ENCODE measurements around the gene APOO. TPM values are rescaled to one million over a fixed set of nuclear protein-coding genes. Genes with fewer than 3 reads are reported as not detected.

APOO gene
- total RNA-seq, 1 donor from 2014 or later: 34.6 TPM

DNA sequence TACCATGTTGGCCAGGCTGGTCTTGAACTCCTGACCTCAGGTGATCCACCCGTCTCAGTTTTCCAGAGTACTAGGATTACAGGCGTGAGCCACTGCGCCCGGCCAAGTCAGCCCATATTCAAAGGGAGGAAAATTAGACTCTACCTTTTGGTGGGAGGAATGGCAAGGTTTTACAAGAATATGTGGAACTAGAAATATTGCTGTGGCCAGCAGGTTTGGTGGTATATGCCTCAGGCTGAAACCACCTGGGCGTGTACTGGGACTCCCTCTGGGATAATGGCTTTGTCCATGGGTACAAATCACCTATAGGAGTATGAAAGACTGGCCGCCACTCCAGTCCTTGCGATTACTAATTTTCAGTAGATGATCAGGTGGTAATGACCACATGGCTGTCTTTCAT, 92.4 kb downstream of the APOO start:
- Histone ChIP-seq H3K9ac (ENCODE audit: low read length) (no peak overlapping the region), H2AFZ (ENCODE audit: low read depth, low read length) (no peak overlapping the region), H3K36me3 (ENCODE audit: insufficient read depth, low read length) (no peaks in the 10 kb centered on the region), H3K27me3 (ENCODE audit: insufficient read depth, low read length) (no peaks in the 10 kb centered on the region), H3K79me2 (ENCODE audit: insufficient read depth, low read length) (no peaks in the 10 kb centered on the region), H4K20me1 (ENCODE audit: insufficient read depth, low read length) (no peaks in the 10 kb centered on the region), H3K27ac (ENCODE audit: low read depth, low read length) (no peak overlapping the region), H3K4me2 (ENCODE audit: low read length) (no peak overlapping the region), H3K9me3 (ENCODE audit: insufficient read depth, low read depth, low read length) (no peaks in the 10 kb centered on the region), H3K4me3 (ENCODE audit: insufficient read depth, low read depth, low read length) (no peak overlapping the region), H3K4me1 (ENCODE audit: insufficient read depth, low read length) (peaks cover 4% of the 10 kb centered on the region)
- Mint-ChIP-seq H3K27me3 (ENCODE audit: low read depth, unreplicated experiment) (no peaks in the 10 kb centered on the region), H3K27ac (ENCODE audit: unreplicated experiment) (no peak overlapping the region), H3K9me3 (ENCODE audit: unreplicated experiment) (peaks cover 2% of the 10 kb centered on the region), H3K4me1 (ENCODE audit: low read depth, unreplicated experiment) (no peaks in the 10 kb centered on the region), H3K36me3 (ENCODE audit: low read depth, unreplicated experiment) (no peaks in the 10 kb centered on the region), H3K4me3 (ENCODE audit: unreplicated experiment) (no peak overlapping the region)
- FAIRE-seq: no peak
- no peak for TF ChIP-seq EZH2 (IDR thresholded peaks at IDR 0.05; ENCODE audit: insufficient read depth, low read length)
- TF ChIP-seq, protein P1, sequence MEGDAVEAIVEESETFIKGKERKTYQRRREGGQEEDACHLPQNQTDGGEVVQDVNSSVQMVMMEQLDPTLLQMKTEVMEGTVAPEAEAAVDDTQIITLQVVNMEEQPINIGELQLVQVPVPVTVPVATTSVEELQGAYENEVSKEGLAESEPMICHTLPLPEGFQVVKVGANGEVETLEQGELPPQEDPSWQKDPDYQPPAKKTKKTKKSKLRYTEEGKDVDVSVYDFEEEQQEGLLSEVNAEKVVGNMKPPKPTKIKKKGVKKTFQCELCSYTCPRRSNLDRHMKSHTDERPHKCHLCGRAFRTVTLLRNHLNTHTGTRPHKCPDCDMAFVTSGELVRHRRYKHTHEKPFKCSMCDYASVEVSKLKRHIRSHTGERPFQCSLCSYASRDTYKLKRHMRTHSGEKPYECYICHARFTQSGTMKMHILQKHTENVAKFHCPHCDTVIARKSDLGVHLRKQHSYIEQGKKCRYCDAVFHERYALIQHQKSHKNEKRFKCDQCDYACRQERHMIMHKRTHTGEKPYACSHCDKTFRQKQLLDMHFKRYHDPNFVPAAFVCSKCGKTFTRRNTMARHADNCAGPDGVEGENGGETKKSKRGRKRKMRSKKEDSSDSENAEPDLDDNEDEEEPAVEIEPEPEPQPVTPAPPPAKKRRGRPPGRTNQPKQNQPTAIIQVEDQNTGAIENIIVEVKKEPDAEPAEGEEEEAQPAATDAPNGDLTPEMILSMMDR (IDR thresholded peaks at IDR 0.05; ENCODE audit: insufficient read depth, low read depth, low read length): no peak
- no peak for DNase-seq (ENCODE audit: low read depth)

DNA sequence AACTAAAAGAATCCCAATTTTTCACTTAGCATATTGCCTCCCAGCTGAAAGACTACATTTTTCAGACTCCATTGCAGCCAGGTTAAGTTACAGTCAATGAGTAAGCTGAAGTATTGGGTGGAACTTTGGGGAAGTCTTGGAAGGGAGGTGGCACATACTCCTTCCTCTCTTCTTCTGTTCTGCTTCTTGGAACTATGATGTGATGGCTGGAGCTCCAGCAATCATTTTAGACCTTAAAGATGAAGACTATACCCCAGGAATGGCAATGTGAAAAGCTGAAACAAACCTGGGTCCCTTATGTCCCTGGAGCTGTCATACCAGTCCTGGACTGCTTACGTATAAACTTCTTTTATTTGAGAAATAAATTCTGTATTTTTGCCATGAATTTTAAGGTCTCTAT, 93.9 kb downstream of the APOO start:
- TF ChIP-seq, protein P1 (IDR thresholded peaks at IDR 0.05; ENCODE audit: insufficient read depth, low read depth, low read length): no peak
- TF ChIP-seq EZH2 (IDR thresholded peaks at IDR 0.05; ENCODE audit: insufficient read depth, low read length): no peak
- no peak overlapping the region for H3K4me3 Mint-ChIP-seq (ENCODE audit: unreplicated experiment)
- no peak for DNase-seq (ENCODE audit: low read depth)
- H3K4me1 ChIP-seq (ENCODE audit: insufficient read depth, low read length): no peaks in the 10 kb centered on the region
- no peak overlapping the region for H2AFZ ChIP-seq (ENCODE audit: low read depth, low read length)
- no peak for FAIRE-seq
- H3K27ac Mint-ChIP-seq (ENCODE audit: unreplicated experiment): no peak overlapping the region
- H4K20me1 ChIP-seq (ENCODE audit: insufficient read depth, low read length): no peaks in the 10 kb centered on the region
- no peak overlapping the region for H3K4me2 ChIP-seq (ENCODE audit: low read length)
- H3K27me3 Mint-ChIP-seq (ENCODE audit: low read depth, unreplicated experiment): no peaks in the 10 kb centered on the region
- H3K36me3 ChIP-seq (ENCODE audit: insufficient read depth, low read length): no peaks in the 10 kb centered on the region
- H3K36me3 Mint-ChIP-seq (ENCODE audit: low read depth, unreplicated experiment): no peaks in the 10 kb centered on the region
- H3K9ac ChIP-seq (ENCODE audit: low read length): no peak overlapping the region
- H3K27ac ChIP-seq (ENCODE audit: low read depth, low read length): no peak overlapping the region
- no peaks in the 10 kb centered on the region for H3K27me3 ChIP-seq (ENCODE audit: insufficient read depth, low read length)
- H3K9me3 ChIP-seq (ENCODE audit: insufficient read depth, low read depth, low read length): no peaks in the 10 kb centered on the region
- H3K9me3 Mint-ChIP-seq (ENCODE audit: unreplicated experiment): peaks cover 2% of the 10 kb centered on the region
- no peaks in the 10 kb centered on the region for H3K79me2 ChIP-seq (ENCODE audit: insufficient read depth, low read length)
- H3K4me1 Mint-ChIP-seq (ENCODE audit: low read depth, unreplicated experiment): no peaks in the 10 kb centered on the region
- H3K4me3 ChIP-seq (ENCODE audit: insufficient read depth, low read depth, low read length): no peak overlapping the region

DNA sequence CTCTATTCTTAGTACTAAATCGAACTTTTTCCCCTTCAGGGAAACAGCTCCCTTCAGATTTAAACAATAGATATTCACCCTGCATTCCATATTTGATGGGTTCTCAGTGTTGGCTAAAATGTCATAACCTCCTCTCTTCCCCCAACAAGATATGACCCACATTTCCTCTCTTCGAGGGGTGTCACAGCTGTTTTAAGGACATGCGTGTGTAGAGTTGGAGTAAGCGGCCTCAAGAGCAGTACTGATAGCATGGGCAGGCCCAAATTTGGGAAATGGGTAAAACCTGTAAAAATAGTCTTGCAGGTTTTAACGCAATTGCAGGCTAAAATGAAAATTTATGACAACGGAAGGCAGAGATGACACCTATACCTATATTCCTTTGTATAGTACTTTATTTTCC, 96.1 kb downstream of the APOO start:
- Mint-ChIP-seq H3K27ac (ENCODE audit: unreplicated experiment) (no peak overlapping the region), H3K36me3 (ENCODE audit: low read depth, unreplicated experiment) (no peaks in the 10 kb centered on the region)
- H3K4me3 ChIP-seq (ENCODE audit: insufficient read depth, low read depth, low read length): no peak overlapping the region

More for the DNA sequence above, 96.1 kb downstream of the APOO start:
- Mint-ChIP-seq H3K27me3 (ENCODE audit: low read depth, unreplicated experiment) (no peaks in the 10 kb centered on the region), H3K4me3 (ENCODE audit: unreplicated experiment) (no peak overlapping the region), H3K9me3 (ENCODE audit: unreplicated experiment) (peaks cover 2% of the 10 kb centered on the region), H3K4me1 (ENCODE audit: low read depth, unreplicated experiment) (peaks cover 7% of the 10 kb centered on the region)
- Histone ChIP-seq H3K4me2 (ENCODE audit: low read length) (no peak overlapping the region), H3K27ac (ENCODE audit: low read depth, low read length) (no peak overlapping the region), H3K9me3 (ENCODE audit: insufficient read depth, low read depth, low read length) (no peaks in the 10 kb centered on the region), H2AFZ (ENCODE audit: low read depth, low read length) (no peak overlapping the region), H3K27me3 (ENCODE audit: insufficient read depth, low read length) (no peaks in the 10 kb centered on the region), H3K4me1 (ENCODE audit: insufficient read depth, low read length) (peaks cover 9% of the 10 kb centered on the region), H3K9ac (ENCODE audit: low read length) (no peak overlapping the region), H3K36me3 (ENCODE audit: insufficient read depth, low read length) (no peaks in the 10 kb centered on the region), H4K20me1 (ENCODE audit: insufficient read depth, low read length) (no peaks in the 10 kb centered on the region), H3K79me2 (ENCODE audit: insufficient read depth, low read length) (no peaks in the 10 kb centered on the region)
- no peak for DNase-seq (ENCODE audit: low read depth)
- FAIRE-seq: no peak
- no peak for TF ChIP-seq EZH2 (IDR thresholded peaks at IDR 0.05; ENCODE audit: insufficient read depth, low read length)
- TF ChIP-seq, protein P1 (IDR thresholded peaks at IDR 0.05; ENCODE audit: insufficient read depth, low read depth, low read length): no peak
